ENCODE results near the gene TUBGCP3. TPM values are rescaled to one million over a fixed set of nuclear protein-coding genes. Genes with fewer than 3 reads are reported as not detected.

The TUBGCP3 gene
- total RNA-seq, 4 donors from 2014 or later = 21.9 to 56.3 (median 29.3) TPM

DNA sequence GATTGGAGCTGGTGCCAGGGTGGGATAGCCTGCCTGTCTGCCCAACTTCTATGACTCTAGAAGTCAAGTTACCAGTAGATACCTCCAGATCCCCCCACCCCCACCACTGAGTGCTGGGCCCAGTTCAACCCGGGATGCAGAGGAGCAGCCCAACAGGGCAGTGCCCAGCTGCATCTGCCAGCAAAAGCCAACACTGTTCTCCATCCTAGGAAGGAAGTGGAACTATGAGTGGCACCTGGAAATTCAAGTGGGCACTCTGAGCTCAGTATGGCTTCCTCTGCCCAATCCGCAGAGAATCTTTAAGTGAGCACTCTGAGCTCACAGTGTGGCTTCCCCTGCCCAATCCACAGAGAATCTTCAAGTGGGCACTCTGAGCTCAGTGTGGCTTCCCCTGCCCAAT is 14.2 kb downstream of the TUBGCP3 start:
- Histone ChIP-seq H3K36me3 (peaks cover 0 to 3% (median 0%) of the 10 kb centered on the region in 3 donors), H3K9me3 (peaks cover 0 to 5% (median 0%) of the 10 kb centered on the region in 4 donors), H3K27ac (no peak overlapping the region), H3K4me3 (no peak overlapping the region), H3K27me3 (no peaks in the 10 kb centered on the region), H3K4me1 (peaks cover 0 to 41% (median 6%) of the 10 kb centered on the region in 4 donors)
- no peak for TF ChIP-seq EP300 (IDR thresholded peaks at IDR 0.05)
- TF ChIP-seq, protein P1, sequence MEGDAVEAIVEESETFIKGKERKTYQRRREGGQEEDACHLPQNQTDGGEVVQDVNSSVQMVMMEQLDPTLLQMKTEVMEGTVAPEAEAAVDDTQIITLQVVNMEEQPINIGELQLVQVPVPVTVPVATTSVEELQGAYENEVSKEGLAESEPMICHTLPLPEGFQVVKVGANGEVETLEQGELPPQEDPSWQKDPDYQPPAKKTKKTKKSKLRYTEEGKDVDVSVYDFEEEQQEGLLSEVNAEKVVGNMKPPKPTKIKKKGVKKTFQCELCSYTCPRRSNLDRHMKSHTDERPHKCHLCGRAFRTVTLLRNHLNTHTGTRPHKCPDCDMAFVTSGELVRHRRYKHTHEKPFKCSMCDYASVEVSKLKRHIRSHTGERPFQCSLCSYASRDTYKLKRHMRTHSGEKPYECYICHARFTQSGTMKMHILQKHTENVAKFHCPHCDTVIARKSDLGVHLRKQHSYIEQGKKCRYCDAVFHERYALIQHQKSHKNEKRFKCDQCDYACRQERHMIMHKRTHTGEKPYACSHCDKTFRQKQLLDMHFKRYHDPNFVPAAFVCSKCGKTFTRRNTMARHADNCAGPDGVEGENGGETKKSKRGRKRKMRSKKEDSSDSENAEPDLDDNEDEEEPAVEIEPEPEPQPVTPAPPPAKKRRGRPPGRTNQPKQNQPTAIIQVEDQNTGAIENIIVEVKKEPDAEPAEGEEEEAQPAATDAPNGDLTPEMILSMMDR (IDR thresholded peaks at IDR 0.05) = no peak
- TF ChIP-seq POLR2A (IDR thresholded peaks at IDR 0.05) = no peak
- DNase-seq (ENCODE audit: low spot score in 2 of 2) = no peak
- 72 to 86% methylated on average over 1 to 2 of the region's 2 CpGs for WGBS, 2 donors

DNA sequence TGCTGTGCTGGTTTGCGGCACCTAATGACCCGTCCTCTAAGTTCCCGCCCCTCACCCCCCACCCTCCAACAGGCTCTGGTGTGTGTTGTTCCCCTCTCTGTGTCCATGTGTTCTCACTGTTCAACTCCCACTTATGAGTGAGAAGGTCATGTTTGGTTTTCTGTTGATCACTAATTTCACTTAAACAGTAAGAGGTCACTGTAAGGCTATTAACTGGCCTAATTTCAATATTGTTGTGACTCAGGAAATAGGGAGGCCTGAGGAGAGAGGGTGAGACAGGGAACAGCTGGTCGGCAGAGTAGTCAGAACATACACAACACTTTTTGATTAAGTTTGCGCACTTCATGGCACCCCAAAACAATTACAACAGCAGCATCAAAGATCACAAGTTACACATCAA is 15.6 kb downstream of the TUBGCP3 start:
- Histone ChIP-seq H3K27me3 (no peaks in the 10 kb centered on the region), H3K9me3 (peaks cover 0 to 5% (median 0%) of the 10 kb centered on the region in 4 donors), H3K4me3 (no peak overlapping the region), H3K27ac (no peak overlapping the region), H3K4me1 (peaks cover 0 to 41% (median 6%) of the 10 kb centered on the region in 4 donors), H3K36me3 (peaks cover 0 to 16% (median 0%) of the 10 kb centered on the region in 3 donors)
- no peak for DNase-seq (ENCODE audit: low spot score in 2 of 2)
- 79 to 88% methylated on average over 5 of the region's 5 CpGs for WGBS, 2 donors
- TF ChIP-seq EP300 (IDR thresholded peaks at IDR 0.05) = no peak

DNA sequence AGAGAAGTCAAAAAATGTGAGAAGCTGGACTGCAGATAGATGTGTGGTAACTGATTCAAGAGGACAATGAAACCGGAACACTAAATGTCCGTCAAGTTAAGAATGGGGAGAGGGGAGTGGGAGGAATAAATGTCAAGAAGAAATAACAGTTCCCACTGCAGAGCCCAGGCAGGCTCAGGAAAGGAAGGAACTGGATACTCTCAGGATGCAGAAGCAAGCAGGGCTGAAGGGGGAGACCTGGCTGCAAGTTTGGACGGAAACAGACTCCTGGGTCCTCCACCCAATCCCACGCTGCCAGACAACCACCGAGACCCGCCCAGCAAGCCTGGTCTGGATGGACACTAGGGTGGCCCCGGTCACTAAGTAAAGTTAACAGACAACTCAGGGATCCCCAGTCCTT is 18.1 kb downstream of the TUBGCP3 start:
- TF ChIP-seq, protein P1 (IDR thresholded peaks at IDR 0.05) = no peak
- TF ChIP-seq POLR2A (IDR thresholded peaks at IDR 0.05) = no peak
- TF ChIP-seq EP300 (IDR thresholded peaks at IDR 0.05) = no peak
- 72 to 80% methylated on average over 7 of the region's 7 CpGs for WGBS, 2 donors
- no peak overlapping the region for H3K4me3 ChIP-seq
- peaks cover 0 to 30% (median 4%) of the 10 kb centered on the region in 4 donors for H3K4me1 ChIP-seq
- H3K27me3 ChIP-seq = no peaks in the 10 kb centered on the region
- H3K36me3 ChIP-seq = peaks cover 0 to 37% (median 0%) of the 10 kb centered on the region in 3 donors
- H3K9me3 ChIP-seq = no peaks in the 10 kb centered on the region
- H3K27ac ChIP-seq = no peak overlapping the region
- no peak for DNase-seq (ENCODE audit: low spot score in 2 of 2)

DNA sequence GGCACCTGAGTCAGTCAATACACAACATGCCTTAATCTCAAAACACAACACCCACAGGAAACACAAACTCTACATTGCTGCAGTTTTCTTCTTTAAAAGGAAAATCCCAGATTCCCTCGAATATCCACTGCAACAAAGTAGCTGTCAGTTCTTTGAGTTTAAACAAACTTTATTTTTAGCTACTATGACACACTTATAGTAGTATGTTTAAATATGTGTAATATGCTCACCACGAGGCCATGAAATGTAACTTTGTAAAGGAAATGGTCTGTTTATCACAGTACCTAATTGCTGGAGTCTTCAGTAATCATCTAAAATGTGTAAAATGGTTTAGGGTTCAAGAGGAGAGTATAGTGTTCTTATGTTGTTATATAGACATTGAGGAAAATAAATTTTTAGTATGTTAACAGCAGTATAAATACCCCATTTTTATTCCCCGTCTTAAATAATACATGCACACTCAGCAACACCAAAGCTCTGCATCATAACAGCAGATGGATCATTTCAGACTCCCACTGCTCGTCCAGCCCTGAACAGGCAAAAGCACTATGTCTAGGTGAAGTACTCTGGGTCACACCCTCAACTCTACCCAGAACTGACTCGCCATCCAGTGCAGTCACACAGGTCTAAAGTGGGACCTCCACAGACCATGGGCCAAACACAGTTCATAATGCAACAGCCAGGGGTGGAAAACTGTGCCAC is 20.6 kb downstream of the TUBGCP3 start:
- no peak overlapping the region for H3K27ac ChIP-seq

DNA sequence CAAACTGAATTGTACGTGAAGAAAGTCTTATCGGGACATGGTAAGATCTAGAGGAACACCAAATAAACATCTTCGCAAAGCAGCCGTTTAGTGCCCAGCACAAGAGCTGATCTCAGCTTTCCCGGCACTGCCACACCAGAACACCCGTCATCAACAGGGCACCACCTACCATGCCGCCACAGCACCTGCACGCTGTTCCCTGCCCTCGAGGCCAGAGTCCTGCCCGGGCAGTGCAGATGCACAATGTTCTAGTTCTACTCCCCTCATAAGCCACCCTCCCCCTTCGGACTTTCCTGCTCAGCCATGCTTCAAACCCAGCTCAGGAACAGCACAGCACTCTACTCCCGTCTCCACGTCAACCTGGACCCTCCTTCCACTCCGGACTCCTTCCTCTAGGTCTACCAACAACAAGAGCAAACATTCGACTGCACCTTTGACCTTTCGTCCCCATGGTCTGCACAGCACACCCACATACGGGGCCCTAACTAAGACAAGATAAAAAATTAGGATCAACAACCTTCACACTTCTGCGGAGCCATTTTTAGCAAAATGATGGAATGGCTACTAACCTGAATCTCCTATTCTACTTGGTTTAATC is 25.1 kb downstream of the TUBGCP3 start:
- Histone ChIP-seq H3K9me3 (no peaks in the 10 kb centered on the region), H3K4me1 (no peaks in the 10 kb centered on the region), H3K4me3 (no peak overlapping the region), H3K27ac (no peak overlapping the region), H3K36me3 (peaks cover 0 to 64% (median 11%) of the 10 kb centered on the region in 3 donors), H3K27me3 (no peaks in the 10 kb centered on the region)
- DNase-seq (ENCODE audit: low spot score in 2 of 2) = no peak
- TF ChIP-seq, protein P1 (IDR thresholded peaks at IDR 0.05) = no peak
- TF ChIP-seq POLR2A (IDR thresholded peaks at IDR 0.05) = no peak
- TF ChIP-seq EP300 (IDR thresholded peaks at IDR 0.05) = no peak
- 89 to 94% methylated on average over 18 of the region's 18 CpGs for WGBS, 2 donors

More for the DNA sequence above, 20.6 kb downstream of the TUBGCP3 start:
- Histone ChIP-seq H3K27me3 (no peaks in the 10 kb centered on the region), H3K36me3 (peaks cover 0 to 53% (median 3%) of the 10 kb centered on the region in 3 donors), H3K4me1 (peaks cover 0 to 14% (median 0%) of the 10 kb centered on the region in 4 donors), H3K4me3 (no peak overlapping the region), H3K9me3 (no peaks in the 10 kb centered on the region)
- 83 to 87% methylated on average over 5 of the region's 5 CpGs for WGBS, 2 donors
- no peak for DNase-seq (ENCODE audit: low spot score in 2 of 2)
- TF ChIP-seq EP300 (IDR thresholded peaks at IDR 0.05) (no peak), POLR2A (IDR thresholded peaks at IDR 0.05) (no peak)
- TF ChIP-seq, protein P1 (IDR thresholded peaks at IDR 0.05) = no peak

All from tibial nerve (tissue), 4 donors.